Spleen (tissue), 11 donors: ENCODE measurements around the gene TIGIT. TPM values are rescaled to one million over a fixed set of nuclear protein-coding genes. Genes with fewer than 3 reads are reported as not detected.

Experiments
- DNase-seq: peaks from one replicate; pipeline ENCODE4 v3.0.0-alpha.2; 2020
- H3K27ac ChIP-seq, 8 donors: fragments of 200-600 bp; sonication (generic) in 7 of 8; 1 replicate in 4 of 8; 2 replicates in 4 of 8; pipeline versions ENCODE4 v1.5.0 to v1.8.0; 2016 to 2021; ENCODE audit warnings: inconsistent platforms in 4 of 8, mild to moderate bottlenecking in 4 of 8, moderate library complexity in 1 of 8
- H3K27me3 ChIP-seq, 7 donors: fragments of 200-600 bp; sonication (generic) in 6 of 7; replicated peaks in 1 of 7; 1 replicate in 4 of 7; 2 replicates in 3 of 7; pipeline versions ENCODE4 v1.5.0 to v1.8.0; 2016 to 2021; ENCODE audit warnings: inconsistent platforms in 3 of 7, mild to moderate bottlenecking in 1 of 7
- H3K36me3 ChIP-seq, 6 donors: fragments of 200-600 bp; sonication (generic) in 5 of 6; 1 replicate in 4 of 6; 2 replicates in 2 of 6; pipeline versions ENCODE4 v1.5.0 to v1.8.0; 2016 to 2021; ENCODE audit warnings: inconsistent platforms in 2 of 6
- H3K4me1 ChIP-seq, 6 donors: fragments of 200-600 bp; sonication (generic) in 5 of 6; 1 replicate in 3 of 6; 2 replicates in 3 of 6; pipeline versions ENCODE4 v1.5.0 to v1.8.0; 2016 to 2021; ENCODE audit warnings: inconsistent platforms in 3 of 6
- H3K4me3 ChIP-seq, 8 donors: fragments of 200-600 bp; sonication (generic) in 7 of 8; 1 replicate in 4 of 8; 2 replicates in 4 of 8; pipeline versions ENCODE4 v1.5.0 to v1.8.0; 2016 to 2021; ENCODE audit warnings: inconsistent platforms in 4 of 8, mild to moderate bottlenecking in 4 of 8, moderate library complexity in 2 of 8
- H3K9me3 ChIP-seq, 8 donors: fragments of 200-600 bp; sonication (generic) in 7 of 8; 1 replicate in 4 of 8; 2 replicates in 4 of 8; pipeline versions ENCODE4 v1.5.0 to v1.8.0; 2016 to 2021; ENCODE audit warnings: inconsistent platforms in 4 of 8
- POLR2A ChIP-seq, 3 donors: fragments of 450-650 bp; IDR thresholded peaks; one replicate each; pipeline ENCODE4 v1.5.1; 2017; ENCODE audit warnings: antibody characterized with exemption in 3 of 3, mild to moderate bottlenecking in 1 of 3
- POLR2AphosphoS5 ChIP-seq, 3 donors: sonication (generic); formaldehyde crosslinking; IDR thresholded peaks; one replicate each; pipeline ENCODE4 v1.5.1; 2017; ENCODE audit warnings: antibody characterized with exemption in 3 of 3
- WGBS, 5 donors: extraction: QIAGEN DNeasy Blood & Tissue Kit in 3 of 5; methylation state at CpG; one replicate each; pipeline versions ENCODE4 v1.1.5 to v1.1.7; 2013 to 2018; 5-methylcytosine and 5-hydroxymethylcytosine counted together
- intact Hi-C: fragments of 100-400 bp; cut with DNase I; formaldehyde crosslinking; loops from one replicate; pipeline ENCODE4 v1.15.0; 2023; ENCODE audit warnings: low total_unique reads
- polyA plus RNA-seq, 3 donors: library from polyadenylated mRNA; stranded (reverse); fragments of 200-250 nt; gene quantifications; one replicate each; pipeline ENCODE4 v1.2.1, GENCODE V29; 2013
- total RNA-seq, 7 donors: library from RNA; depleted of rRNA in 3 of 7; stranded (reverse); fragments of >200 nt in 3 of 7; fragmentation: NEBNext Ultra II Directional in 4 of 7; extraction: Animal tissue kit (Norgen Biotek cat#: 25700) in 4 of 7; gene quantifications; one replicate each; pipeline versions ENCODE4 v1.1.0 to v1.2.1, GENCODE V29; 2016 to 2021
- TF ChIP-seq, protein P1 (sequence below), 11 experiments: fragments of 200-600 bp in 7 of 11; fragments of 450-650 bp in 4 of 11; sonication (generic) in 4 of 11; IDR thresholded peaks in 8 of 11; conservative IDR thresholded peaks in 3 of 11; 1 replicate in 7 of 11; 2 replicates in 4 of 11; pipeline versions ENCODE4 v1.4.0 to v1.8.0; 2016 to 2021; ENCODE audit warnings: antibody characterized with exemption in 11 of 11, inconsistent platforms in 4 of 11, mild to moderate bottlenecking in 1 of 11
- donor health status: healthy with polysubstance abuse.
- donor health status: DM: no; HTN: no; CAD: no; lungs with moderate emphysema.
- donor health status: DM: no; HTN: no; CAD: no.
- donor health status: Bipolar disorder and iron deficiency.
- donor health status: healthy.
- donor health status: DM: no; HTN: no; CAD: no.
- donor health status: DM: yes; HTN: yes; CAD: no.

TIGIT gene
- total and polyA plus RNA-seq, 10 donors, result 4.2 to 22.0 (median 11.3) TPM

DNA sequence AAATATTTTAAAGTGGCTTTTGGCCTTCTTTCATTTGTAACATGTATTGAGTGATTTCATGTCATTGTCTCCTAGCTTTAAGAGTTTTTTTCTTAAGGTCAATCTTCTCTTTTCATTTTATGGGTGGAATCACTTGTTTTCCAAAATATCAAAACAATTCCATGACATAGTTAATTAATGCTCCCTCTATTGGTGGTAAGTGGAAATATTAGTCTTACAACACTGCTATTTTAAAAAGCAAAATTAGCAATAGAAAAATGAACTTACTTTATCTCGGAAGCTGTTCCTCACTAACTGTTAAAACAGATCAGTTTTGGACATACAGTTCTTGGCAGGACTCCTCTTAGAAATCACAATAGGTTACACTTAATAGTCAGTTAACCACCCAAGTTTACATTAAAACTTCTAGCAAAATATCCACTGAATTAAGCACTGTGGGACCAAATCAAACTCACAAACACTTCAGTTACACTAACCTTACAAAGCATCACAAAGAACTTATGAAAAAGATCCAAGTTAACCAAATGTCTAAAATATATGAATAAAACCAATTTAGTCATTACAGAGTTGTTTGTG, 42.4 kb downstream of the TIGIT start:
- Histone ChIP-seq H3K27me3 (no peaks in the 10 kb centered on the region), H3K4me1 (peaks cover 0 to 39% (median 18%) of the 10 kb centered on the region in 6 donors), H3K27ac (no peak overlapping the region), H3K9me3 (peaks cover 0 to 4% (median 0%) of the 10 kb centered on the region in 8 donors), H3K4me3 (no peak overlapping the region), H3K36me3 (peaks cover 0 to 28% (median 4%) of the 10 kb centered on the region in 6 donors)
- 86 to 100% (median 94%) methylated on average over 1 of the region's 1 CpG for WGBS, 5 donors
- no peak for DNase-seq
- intact Hi-C loops, result no loop called here
- TF ChIP-seq POLR2A (IDR thresholded peaks at IDR 0.05), result no peak
- TF ChIP-seq, protein P1, sequence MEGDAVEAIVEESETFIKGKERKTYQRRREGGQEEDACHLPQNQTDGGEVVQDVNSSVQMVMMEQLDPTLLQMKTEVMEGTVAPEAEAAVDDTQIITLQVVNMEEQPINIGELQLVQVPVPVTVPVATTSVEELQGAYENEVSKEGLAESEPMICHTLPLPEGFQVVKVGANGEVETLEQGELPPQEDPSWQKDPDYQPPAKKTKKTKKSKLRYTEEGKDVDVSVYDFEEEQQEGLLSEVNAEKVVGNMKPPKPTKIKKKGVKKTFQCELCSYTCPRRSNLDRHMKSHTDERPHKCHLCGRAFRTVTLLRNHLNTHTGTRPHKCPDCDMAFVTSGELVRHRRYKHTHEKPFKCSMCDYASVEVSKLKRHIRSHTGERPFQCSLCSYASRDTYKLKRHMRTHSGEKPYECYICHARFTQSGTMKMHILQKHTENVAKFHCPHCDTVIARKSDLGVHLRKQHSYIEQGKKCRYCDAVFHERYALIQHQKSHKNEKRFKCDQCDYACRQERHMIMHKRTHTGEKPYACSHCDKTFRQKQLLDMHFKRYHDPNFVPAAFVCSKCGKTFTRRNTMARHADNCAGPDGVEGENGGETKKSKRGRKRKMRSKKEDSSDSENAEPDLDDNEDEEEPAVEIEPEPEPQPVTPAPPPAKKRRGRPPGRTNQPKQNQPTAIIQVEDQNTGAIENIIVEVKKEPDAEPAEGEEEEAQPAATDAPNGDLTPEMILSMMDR (IDR thresholded peaks at IDR 0.05 in 8 of 11, conservative IDR thresholded peaks at IDR 0.05 in 3 of 11), result peak in 8 of 11 experiments; percentile 21 to 49 (median 42)
- TF ChIP-seq POLR2AphosphoS5 (IDR thresholded peaks at IDR 0.05), result no peak

DNA sequence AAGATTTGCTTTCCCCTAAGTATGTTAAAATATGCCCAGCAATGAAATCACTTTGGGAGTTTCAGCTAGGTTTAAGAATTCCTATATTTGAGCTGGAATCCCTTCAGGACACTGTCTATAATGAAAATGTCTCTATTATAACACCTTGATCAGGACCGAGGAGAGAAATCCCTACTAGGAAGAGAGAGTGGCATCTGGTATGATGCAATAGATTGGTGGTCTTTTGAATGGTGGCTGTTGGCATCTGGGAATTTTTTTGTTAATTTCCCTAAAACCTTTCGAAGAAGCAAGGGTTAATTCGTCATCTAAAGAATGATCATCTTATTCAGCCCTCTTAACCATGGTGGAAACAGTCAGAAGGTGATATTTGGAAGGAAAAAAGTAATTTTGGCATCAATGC, 43.0 kb downstream of the TIGIT start:
- H3K27me3 ChIP-seq, result no peaks in the 10 kb centered on the region
- no peak overlapping the region for H3K4me3 ChIP-seq
- H3K4me1 ChIP-seq, result peaks cover 0 to 39% (median 18%) of the 10 kb centered on the region in 6 donors
- H3K27ac ChIP-seq, result no peak overlapping the region
- 88 to 92% (median 89%) methylated on average over 3 of the region's 3 CpGs for WGBS, 5 donors
- TF ChIP-seq POLR2AphosphoS5 (IDR thresholded peaks at IDR 0.05) (no peak), POLR2A (IDR thresholded peaks at IDR 0.05) (no peak)
- TF ChIP-seq, protein P1 (IDR thresholded peaks at IDR 0.05 in 8 of 11, conservative IDR thresholded peaks at IDR 0.05 in 3 of 11), result no peak
- peaks cover 0 to 30% (median 4%) of the 10 kb centered on the region in 6 donors for H3K36me3 ChIP-seq
- intact Hi-C loops, result no loop called here
- no peak for DNase-seq
- H3K9me3 ChIP-seq, result peaks cover 0 to 4% (median 0%) of the 10 kb centered on the region in 8 donors

DNA sequence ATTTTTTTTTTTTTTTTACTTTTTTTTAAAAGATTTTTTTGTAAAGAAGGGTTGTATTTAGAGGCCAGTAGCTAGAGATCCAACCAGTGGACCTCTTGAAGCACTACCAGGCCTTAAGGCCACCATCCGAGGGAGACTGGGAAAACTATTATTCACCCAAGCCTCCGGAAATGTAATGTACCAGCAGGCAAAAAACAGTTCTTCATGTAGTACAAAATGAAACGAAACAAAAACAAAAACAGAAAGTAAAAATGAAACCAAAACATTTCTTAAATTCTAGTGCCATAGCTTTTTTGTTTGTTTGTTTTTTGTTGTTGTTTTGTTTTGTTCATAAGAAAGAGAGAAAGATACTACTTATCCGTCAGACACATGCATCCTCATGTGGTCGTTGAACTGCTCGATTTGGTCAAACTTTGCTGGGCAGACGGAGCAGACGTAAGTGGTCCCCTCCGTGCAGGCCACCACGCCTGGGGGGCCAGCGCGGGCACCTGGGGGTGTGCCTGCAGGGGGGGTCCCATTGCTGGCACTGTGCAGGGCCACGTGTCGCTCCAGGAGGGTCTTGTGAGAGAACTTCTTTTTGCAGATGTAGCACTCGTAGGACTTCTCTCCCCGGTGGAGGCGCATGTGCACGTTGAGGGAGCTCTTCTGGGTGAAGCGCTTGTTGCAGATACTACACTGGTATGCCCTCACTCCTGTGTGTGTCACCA, 45.0 kb downstream of the TIGIT start:
- DNase-seq, result peak; percentile 81
- intact Hi-C loops, result no loop called here
- TF ChIP-seq POLR2AphosphoS5 (IDR thresholded peaks at IDR 0.05), result peak in 1 of 3 donors; percentile 33
- TF ChIP-seq, protein P1 (IDR thresholded peaks at IDR 0.05 in 8 of 11, conservative IDR thresholded peaks at IDR 0.05 in 3 of 11), result no peak
- Histone ChIP-seq H3K4me3 (peak overlapping the region in 1 of 8 donors; percentile 19), H3K36me3 (peaks cover 0 to 40% (median 4%) of the 10 kb centered on the region in 6 donors), H3K9me3 (no peaks in the 10 kb centered on the region), H3K27ac (peak overlapping the region; percentile 4 to 74 (median 52)), H3K4me1 (peaks cover 0 to 22% (median 7%) of the 10 kb centered on the region in 6 donors), H3K27me3 (no peaks in the 10 kb centered on the region)
- WGBS, 5 donors, result 89 to 93% (median 91%) methylated on average over 19 of the region's 19 CpGs

DNA sequence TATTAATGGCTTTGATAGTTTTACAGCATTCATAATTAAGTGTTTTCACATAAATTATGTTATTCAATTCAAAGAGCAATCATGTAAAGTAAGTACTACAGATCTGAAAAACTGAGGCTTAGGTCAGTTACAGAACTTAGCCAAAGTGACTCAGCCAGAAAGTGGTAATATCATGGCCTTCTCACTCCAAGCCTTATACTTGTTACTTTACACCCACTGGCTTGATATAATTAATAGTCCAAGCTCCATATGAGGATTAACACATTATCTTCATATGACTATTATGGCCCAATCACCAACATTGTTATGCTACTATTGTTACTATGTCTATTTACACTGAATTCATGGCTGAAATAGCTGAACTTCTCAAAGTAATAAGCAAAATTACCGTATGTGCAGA, 50.7 kb downstream of the TIGIT start:
- H3K4me3 ChIP-seq, result no peak overlapping the region
- intact Hi-C loops, result no loop called here
- peaks cover 0 to 13% (median 6%) of the 10 kb centered on the region in 6 donors for H3K4me1 ChIP-seq
- no peak for DNase-seq
- H3K36me3 ChIP-seq, result peaks cover 0 to 46% (median 0%) of the 10 kb centered on the region in 6 donors
- 70 to 95% (median 92%) methylated on average over 1 of the region's 1 CpG for WGBS, 5 donors
- no peak for TF ChIP-seq POLR2A (IDR thresholded peaks at IDR 0.05)
- TF ChIP-seq, protein P1 (IDR thresholded peaks at IDR 0.05 in 8 of 11, conservative IDR thresholded peaks at IDR 0.05 in 3 of 11), result no peak
- no peak for TF ChIP-seq POLR2AphosphoS5 (IDR thresholded peaks at IDR 0.05)
- H3K27ac ChIP-seq, result no peak overlapping the region
- no peaks in the 10 kb centered on the region for H3K27me3 ChIP-seq
- no peaks in the 10 kb centered on the region for H3K9me3 ChIP-seq
